ENCODE data around the gene SNW1.
"Not testable (repeated sequence)": the region's sequence is repeated elsewhere in the genome, so short reads cannot be mapped to it uniquely, and the experiment has no call there.

SNW1 gene

GRCh38 chr14:77760381-77761204, at the start of gene SNW1:
Gene SNW1 (minus strand): TSS chr14:77761156. CDS start chr14:77761127, 29 bp downstream.
- DNase-seq (ENCODE audit: low read depth in 4 of 4, low spot score in 1 of 4): peak; percentile 71 to 83 (median 77)

- no peak for DNase-seq (ENCODE audit: low read depth in 4 of 4, low spot score in 1 of 4)
Observed at GRCh38 chr14:77809011-77809410, 48.1 kb upstream of the SNW1 start.

GRCh38 chr14:77808250-77808649, 47.3 kb upstream of the SNW1 start:
- no peak for DNase-seq (ENCODE audit: low read depth in 4 of 4, low spot score in 1 of 4)

GRCh38 chr14:77805706-77806105, 44.8 kb upstream of the SNW1 start:
- DNase-seq (ENCODE audit: low read depth in 4 of 4, low spot score in 1 of 4): no peak

- DNase-seq (ENCODE audit: low read depth in 4 of 4, low spot score in 1 of 4): peak in 1 of 4 experiments; percentile 19
Observed at GRCh38 chr14:77804592-77804991, 43.6 kb upstream of the SNW1 start.

GRCh38 chr14:77800814-77801213, 39.9 kb upstream of the SNW1 start:
- no peak for DNase-seq (ENCODE audit: low read depth in 4 of 4, low spot score in 1 of 4)

- DNase-seq (ENCODE audit: low read depth in 4 of 4, low spot score in 1 of 4): peak; percentile 67 to 84 (median 78)
Observed at GRCh38 chr14:77799863-77800730, 39.1 kb upstream of the SNW1 start, which contains the start of gene ADCK1. Gene ADCK1 (plus strand): TSS chr14:77800109. CDS start chr14:77818979, 18,870 bp downstream.

- DNase-seq (ENCODE audit: low read depth in 4 of 4, low spot score in 1 of 4): not testable (repeated sequence)
Observed at GRCh38 chr14:77799456-77799855, 38.5 kb upstream of the SNW1 start.

- no peak for DNase-seq (ENCODE audit: low read depth in 4 of 4, low spot score in 1 of 4)
Observed at GRCh38 chr14:77794357-77794756, 33.4 kb upstream of the SNW1 start.

GRCh38 chr14:77793255-77793654, 32.3 kb upstream of the SNW1 start:
- DNase-seq (ENCODE audit: low read depth in 4 of 4, low spot score in 1 of 4): not testable (repeated sequence)

GRCh38 chr14:77791225-77791600, 30.3 kb upstream of the SNW1 start:
- no peak for DNase-seq (ENCODE audit: low read depth in 4 of 4, low spot score in 1 of 4)

GRCh38 chr14:77790566-77791224, 29.7 kb upstream of the SNW1 start:
- no peak for DNase-seq (ENCODE audit: low read depth in 4 of 4, low spot score in 1 of 4)

GRCh38 chr14:77786148-77786547, 25.2 kb upstream of the SNW1 start:
- DNase-seq (ENCODE audit: low read depth in 4 of 4, low spot score in 1 of 4): no peak

GRCh38 chr14:77782202-77782601, 21.2 kb upstream of the SNW1 start:
- no peak for DNase-seq (ENCODE audit: low read depth in 4 of 4, low spot score in 1 of 4)

GRCh38 chr14:77773966-77774365, 13.0 kb upstream of the SNW1 start:
- DNase-seq (ENCODE audit: low read depth in 4 of 4, low spot score in 1 of 4): not testable (repeated sequence)

GRCh38 chr14:77768442-77769069, 7.6 kb upstream of the SNW1 start:
- not testable (repeated sequence) for DNase-seq (ENCODE audit: low read depth in 4 of 4, low spot score in 1 of 4)

- no peak for DNase-seq (ENCODE audit: low read depth in 4 of 4, low spot score in 1 of 4)
Observed at GRCh38 chr14:77763978-77764377, 3.0 kb upstream of the SNW1 start.

- no peak for DNase-seq (ENCODE audit: low read depth in 4 of 4, low spot score in 1 of 4)
Observed at GRCh38 chr14:77763316-77763715, 2.4 kb upstream of the SNW1 start.

- DNase-seq (ENCODE audit: low read depth in 4 of 4, low spot score in 1 of 4): no peak
Observed at GRCh38 chr14:77761205-77761931, 412 bp upstream of the SNW1 start.

GRCh38 chr14:77752799-77753516, 8.0 kb downstream of the SNW1 start:
- no peak for DNase-seq (ENCODE audit: low read depth in 4 of 4, low spot score in 1 of 4)
